ENCODE data around the gene FOXA1. TPM values are rescaled to one million over a fixed set of nuclear protein-coding genes. Genes with fewer than 3 reads are reported as not detected.

Gene FOXA1
- total RNA-seq, 1 donor from 2014 or later = 187 TPM

DNA sequence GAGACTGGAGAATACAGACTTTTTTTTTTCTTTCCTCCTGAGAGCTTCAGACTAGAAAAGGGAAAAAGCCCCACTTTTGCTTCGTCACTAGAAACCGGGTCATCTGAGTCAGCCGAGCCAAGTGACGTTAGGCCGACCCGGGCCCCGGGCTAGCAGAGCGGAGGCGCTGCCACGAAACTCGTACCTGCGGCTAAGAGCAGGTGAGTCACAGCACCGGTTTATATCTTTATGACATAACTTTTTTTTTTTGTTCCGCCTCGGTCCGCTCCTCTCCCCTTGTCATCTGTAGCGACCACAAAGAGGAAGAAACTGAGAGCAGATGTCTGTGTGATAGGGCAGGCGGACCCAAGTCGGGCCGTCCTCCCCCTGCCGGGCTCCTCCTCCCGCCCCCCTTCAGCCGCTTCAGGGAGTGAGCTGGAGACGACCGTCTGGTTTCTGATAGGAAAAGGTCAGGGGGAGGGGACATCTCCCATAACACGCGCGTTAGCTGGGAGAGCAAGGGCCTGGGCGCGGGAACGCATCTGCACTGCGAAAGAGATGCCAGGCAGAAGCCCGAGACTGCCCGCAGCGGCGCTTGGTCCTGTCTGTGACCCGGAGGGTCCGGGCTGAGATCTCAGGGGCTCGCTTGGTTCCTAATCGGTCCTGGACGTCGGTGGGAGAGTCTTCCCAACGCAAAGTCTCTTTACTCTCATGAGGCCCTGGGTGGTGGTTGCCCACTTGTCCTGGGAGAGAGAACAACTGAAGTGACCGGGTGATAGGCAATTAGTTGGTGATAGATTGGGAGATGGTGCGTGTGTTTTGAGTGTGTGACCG lies 966 bp upstream of the FOXA1 start:
- peak overlapping the region; percentile 100 for H3K27ac Mint-ChIP-seq
- no peaks in the 10 kb centered on the region for H3K27me3 Mint-ChIP-seq
- peaks cover 30% of the 10 kb centered on the region for H3K4me1 Mint-ChIP-seq (ENCODE audit: low read depth)
- TF ChIP-seq, protein P1, sequence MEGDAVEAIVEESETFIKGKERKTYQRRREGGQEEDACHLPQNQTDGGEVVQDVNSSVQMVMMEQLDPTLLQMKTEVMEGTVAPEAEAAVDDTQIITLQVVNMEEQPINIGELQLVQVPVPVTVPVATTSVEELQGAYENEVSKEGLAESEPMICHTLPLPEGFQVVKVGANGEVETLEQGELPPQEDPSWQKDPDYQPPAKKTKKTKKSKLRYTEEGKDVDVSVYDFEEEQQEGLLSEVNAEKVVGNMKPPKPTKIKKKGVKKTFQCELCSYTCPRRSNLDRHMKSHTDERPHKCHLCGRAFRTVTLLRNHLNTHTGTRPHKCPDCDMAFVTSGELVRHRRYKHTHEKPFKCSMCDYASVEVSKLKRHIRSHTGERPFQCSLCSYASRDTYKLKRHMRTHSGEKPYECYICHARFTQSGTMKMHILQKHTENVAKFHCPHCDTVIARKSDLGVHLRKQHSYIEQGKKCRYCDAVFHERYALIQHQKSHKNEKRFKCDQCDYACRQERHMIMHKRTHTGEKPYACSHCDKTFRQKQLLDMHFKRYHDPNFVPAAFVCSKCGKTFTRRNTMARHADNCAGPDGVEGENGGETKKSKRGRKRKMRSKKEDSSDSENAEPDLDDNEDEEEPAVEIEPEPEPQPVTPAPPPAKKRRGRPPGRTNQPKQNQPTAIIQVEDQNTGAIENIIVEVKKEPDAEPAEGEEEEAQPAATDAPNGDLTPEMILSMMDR (IDR thresholded peaks at IDR 0.05; ENCODE audit: unreplicated experiment) = no peak
- H3K36me3 Mint-ChIP-seq (ENCODE audit: insufficient read depth) = peaks cover 17% of the 10 kb centered on the region
- peak; percentile 58 for DNase-seq (ENCODE audit: low spot score, unreplicated experiment)
- no peaks in the 10 kb centered on the region for H3K9me3 Mint-ChIP-seq (ENCODE audit: low read depth)
- H3K4me3 Mint-ChIP-seq (ENCODE audit: low read depth) = peak overlapping the region; percentile 90

DNA sequence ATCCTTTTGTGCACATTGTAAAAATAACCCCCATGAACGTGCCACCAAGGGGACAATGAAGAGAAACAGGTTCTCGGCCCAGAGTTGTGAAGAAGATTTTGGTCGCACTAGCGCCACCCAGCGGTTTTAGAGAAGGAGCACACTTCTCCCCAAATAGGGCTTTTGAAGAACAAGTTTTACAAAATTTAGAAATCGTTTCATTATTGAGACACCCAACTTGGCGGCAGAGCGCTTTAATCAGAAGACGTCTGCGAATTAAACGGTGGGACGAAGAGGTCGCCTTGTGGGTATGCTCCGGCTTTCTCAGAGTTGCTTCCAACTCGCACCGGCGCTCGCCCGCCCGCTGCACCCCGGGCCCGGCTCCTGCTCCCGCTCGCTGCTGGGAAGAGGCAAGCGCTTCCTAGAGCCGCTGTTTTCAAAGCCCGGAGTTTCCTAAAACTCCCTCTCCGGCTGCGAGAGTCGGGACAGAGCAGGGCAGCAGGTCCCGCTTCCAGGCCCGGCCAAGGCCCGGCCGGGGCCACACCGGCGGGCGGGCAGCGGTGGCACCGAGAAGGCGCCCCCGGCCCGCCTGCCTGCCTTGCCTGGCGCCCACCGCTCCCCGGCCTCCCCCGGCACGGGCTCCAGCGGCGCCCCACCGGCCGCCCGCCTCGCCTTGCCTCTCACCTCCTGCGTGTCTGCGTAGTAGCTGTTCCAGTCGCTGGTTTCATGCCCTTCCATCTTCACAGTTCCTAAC lies 645 bp downstream of the FOXA1 start:
- Mint-ChIP-seq H3K9me3 (ENCODE audit: low read depth) (no peaks in the 10 kb centered on the region), H3K4me3 (ENCODE audit: low read depth) (peak overlapping the region; percentile 92), H3K4me1 (ENCODE audit: low read depth) (peaks cover 28% of the 10 kb centered on the region), H3K27ac (peak overlapping the region; percentile 98), H3K27me3 (no peaks in the 10 kb centered on the region), H3K36me3 (ENCODE audit: insufficient read depth) (peaks cover 26% of the 10 kb centered on the region)
- TF ChIP-seq, protein P1 (IDR thresholded peaks at IDR 0.05; ENCODE audit: unreplicated experiment) = peak; percentile 95
- peak; percentile 75 for DNase-seq (ENCODE audit: low spot score, unreplicated experiment)

DNA sequence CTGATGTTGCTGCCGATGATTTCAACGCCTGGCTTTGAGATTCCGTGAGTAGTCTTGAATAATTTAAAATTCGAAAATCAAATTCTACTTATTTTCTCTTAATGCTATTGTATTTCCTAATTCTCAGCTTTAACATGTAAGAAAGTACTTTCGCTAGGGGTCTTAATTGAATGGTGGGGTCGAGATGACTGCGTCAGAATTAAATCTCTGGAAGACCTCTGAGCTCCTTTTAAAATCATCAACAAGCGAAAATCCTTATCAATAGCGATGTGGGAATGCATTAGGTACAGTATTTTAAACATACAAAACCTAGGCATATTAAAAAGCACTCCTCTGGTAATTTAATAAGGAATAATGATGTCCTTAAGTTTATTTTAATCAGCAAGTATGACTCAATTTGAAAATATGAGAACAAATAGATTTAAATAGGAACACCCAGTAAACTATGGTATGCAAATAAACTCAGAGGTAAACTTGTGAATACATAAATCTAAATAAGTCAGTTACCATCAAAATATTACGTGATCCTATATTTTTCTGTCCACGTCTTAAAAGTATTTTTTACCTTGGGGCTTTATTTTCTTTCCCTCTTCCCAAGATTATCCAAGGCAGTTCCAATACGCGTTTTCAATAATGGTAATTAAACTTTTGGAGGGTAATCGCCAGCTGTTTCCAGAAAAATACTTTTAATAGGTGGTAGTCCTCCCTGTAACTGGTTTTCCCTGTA lies 1.4 kb downstream of the FOXA1 start:
- H3K36me3 Mint-ChIP-seq (ENCODE audit: insufficient read depth) = peaks cover 32% of the 10 kb centered on the region
- H3K4me3 Mint-ChIP-seq (ENCODE audit: low read depth) = peak overlapping the region; percentile 89
- H3K27me3 Mint-ChIP-seq = no peaks in the 10 kb centered on the region

DNA sequence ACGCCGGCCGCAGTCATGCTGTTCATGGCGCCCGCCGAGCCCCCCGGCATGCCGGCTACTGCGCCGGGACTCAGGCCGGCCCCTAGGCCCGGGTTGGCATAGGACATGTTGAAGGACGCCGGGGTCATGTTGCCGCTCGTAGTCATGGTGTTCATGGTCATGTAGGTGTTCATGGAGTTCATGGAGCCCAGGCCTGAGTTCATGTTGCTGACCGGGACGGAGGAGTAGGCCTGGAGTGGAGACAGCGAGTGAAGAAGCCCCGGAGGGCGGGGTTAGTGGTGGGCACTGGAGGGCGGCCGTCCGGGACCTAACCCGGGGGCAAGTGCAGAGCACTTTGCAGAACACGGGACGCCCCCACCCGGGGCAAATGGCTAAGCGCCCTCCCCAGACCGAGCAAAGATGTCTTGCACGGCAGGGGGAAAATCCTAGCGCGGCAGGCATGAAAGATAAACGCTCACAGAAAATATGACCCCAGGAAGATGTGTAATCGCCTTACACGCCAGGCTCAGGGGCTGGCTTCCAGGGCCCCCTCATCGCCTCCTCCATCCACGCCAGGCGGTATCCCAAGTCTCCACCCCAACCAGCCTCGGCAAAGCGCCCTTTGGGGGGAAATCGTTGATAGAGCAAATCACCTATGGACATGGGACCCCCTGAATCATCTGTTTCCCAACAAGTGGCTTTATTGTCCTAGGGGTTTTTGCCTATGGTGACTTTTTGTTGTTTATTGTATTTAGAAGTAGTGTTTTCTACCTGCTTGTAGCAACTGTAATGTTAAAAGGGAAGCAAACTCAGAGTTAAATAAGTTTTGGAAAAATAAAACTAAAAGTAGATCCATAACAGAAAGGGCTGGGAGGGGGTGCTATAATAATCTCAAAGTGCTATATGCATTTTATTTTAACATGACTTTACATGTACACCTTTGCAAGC lies 2.3 kb downstream of the FOXA1 start:
- TF ChIP-seq, protein P1 (IDR thresholded peaks at IDR 0.05; ENCODE audit: unreplicated experiment) = no peak
- H3K4me1 Mint-ChIP-seq (ENCODE audit: low read depth) = peaks cover 37% of the 10 kb centered on the region
- H3K27ac Mint-ChIP-seq = peak overlapping the region; percentile 98
- no peaks in the 10 kb centered on the region for H3K9me3 Mint-ChIP-seq (ENCODE audit: low read depth)
- peak overlapping the region; percentile 89 for H3K4me3 Mint-ChIP-seq (ENCODE audit: low read depth)
- peaks cover 37% of the 10 kb centered on the region for H3K36me3 Mint-ChIP-seq (ENCODE audit: insufficient read depth)
- peak; percentile 33 for DNase-seq (ENCODE audit: low spot score, unreplicated experiment)
- H3K27me3 Mint-ChIP-seq = no peaks in the 10 kb centered on the region

More for the DNA sequence above, 1.4 kb downstream of the FOXA1 start:
- Mint-ChIP-seq H3K27ac (peak overlapping the region; percentile 98), H3K9me3 (ENCODE audit: low read depth) (no peaks in the 10 kb centered on the region), H3K4me1 (ENCODE audit: low read depth) (peaks cover 32% of the 10 kb centered on the region)
- no peak for DNase-seq (ENCODE audit: low spot score, unreplicated experiment)
- TF ChIP-seq, protein P1 (IDR thresholded peaks at IDR 0.05; ENCODE audit: unreplicated experiment) = no peak

Data from progenitor cell of endocrine pancreas (in vitro differentiated cells).